Measurements from ENCODE around the gene FRY. TPM values are rescaled to one million over a fixed set of nuclear protein-coding genes. Genes with fewer than 3 reads are reported as not detected.

The FRY gene
- total RNA-seq, 1 donor from 2014 or later, result 88.8 TPM

- DNase-seq (ENCODE audit: low spot score) (no peak), ATAC-seq (no peak)
- intact Hi-C loops (cut with DNase I), result no loop called here
These were observed 274.1 kb downstream of the FRY start for GRCh38 chr13:32305646-32306045.

- no peak for DNase-seq (ENCODE audit: low spot score)
- intact Hi-C loops (cut with DNase I), result no loop called here
- ATAC-seq, result peak; percentile 63
These were observed 277.9 kb downstream of the FRY start for GRCh38 chr13:32309312-32310133.

- peak; percentile 83 for ATAC-seq
- no peak for DNase-seq (ENCODE audit: low spot score)
- intact Hi-C loops (cut with DNase I), result no loop called here
These were observed 278.6 kb downstream of the FRY start for GRCh38 chr13:32310134-32310706.

- DNase-seq (ENCODE audit: low spot score) (no peak), ATAC-seq (no peak)
- intact Hi-C loops (cut with DNase I), result no loop called here
These were observed 279.8 kb downstream of the FRY start for GRCh38 chr13:32311188-32311897.

GRCh38 chr13:32314271-32315237 lies 283.0 kb downstream of the FRY start:
- ATAC-seq (peak; percentile 69), DNase-seq (ENCODE audit: low spot score) (peak; percentile 71)
- intact Hi-C loops (cut with DNase I), result no loop called here

- intact Hi-C loops (cut with DNase I), result no loop called here
- ATAC-seq (peak; percentile 99), DNase-seq (ENCODE audit: low spot score) (peak; percentile 95)
These were observed 283.9 kb downstream of the FRY start, which contains the start of the genes BRCA2 and ZAR1L for GRCh38 chr13:32315238-32316027. TSS of gene BRCA2 (plus strand) at chr13:32315508. CDS start at chr13:32316461, 953 bp downstream. TSS of gene ZAR1L (minus strand) at chr13:32315363. CDS start at chr13:32311925, 3,438 bp downstream.

- DNase-seq (ENCODE audit: low spot score) (no peak), ATAC-seq (no peak)
- intact Hi-C loops (cut with DNase I), result no loop called here
These were observed 284.4 kb downstream of the FRY start for GRCh38 chr13:32316028-32316339.

GRCh38 chr13:32316501-32316900 lies 284.9 kb downstream of the FRY start:
- ATAC-seq (no peak), DNase-seq (ENCODE audit: low spot score) (no peak)
- intact Hi-C loops (cut with DNase I), result no loop called here

- DNase-seq (ENCODE audit: low spot score) (no peak), ATAC-seq (no peak)
- intact Hi-C loops (cut with DNase I), result no loop called here
These were observed 286.3 kb downstream of the FRY start for GRCh38 chr13:32317716-32318465.

- no peak for ATAC-seq
- no peak for DNase-seq (ENCODE audit: low spot score)
- intact Hi-C loops (cut with DNase I), result no loop called here
These were observed 289.0 kb downstream of the FRY start for GRCh38 chr13:32320528-32320927.

GRCh38 chr13:32323912-32324311 lies 292.3 kb downstream of the FRY start:
- ATAC-seq, result no peak
- intact Hi-C loops (cut with DNase I), result no loop called here
- no peak for DNase-seq (ENCODE audit: low spot score)

GRCh38 chr13:32330441-32330840 lies 298.9 kb downstream of the FRY start:
- ATAC-seq (no peak), DNase-seq (ENCODE audit: low spot score) (no peak)
- intact Hi-C loops (cut with DNase I), result no loop called here

GRCh38 chr13:32334671-32335070 lies 303.1 kb downstream of the FRY start:
- intact Hi-C loops (cut with DNase I), result no loop called here
- no peak for DNase-seq (ENCODE audit: low spot score)
- ATAC-seq, result no peak

GRCh38 chr13:32340914-32341313 lies 309.3 kb downstream of the FRY start:
- intact Hi-C loops (cut with DNase I), result no loop called here
- DNase-seq (ENCODE audit: low spot score), result no peak
- no peak for ATAC-seq

GRCh38 chr13:32347651-32348050 lies 316.1 kb downstream of the FRY start:
- intact Hi-C loops (cut with DNase I), result no loop called here
- ATAC-seq (no peak), DNase-seq (ENCODE audit: low spot score) (no peak)
